ENCODE results near the gene BBS9. TPM values are rescaled to one million over a fixed set of nuclear protein-coding genes. Genes with fewer than 3 reads are reported as not detected.

The BBS9 gene
- total RNA-seq, 1 donor from 2014 or later, result 21.1 TPM

- Mint-ChIP-seq H3K27ac (ENCODE audit: unreplicated experiment) (no peak overlapping the region), H3K4me3 (ENCODE audit: unreplicated experiment) (no peak overlapping the region), H3K4me1 (ENCODE audit: low read depth, unreplicated experiment) (no peaks in the 10 kb centered on the region), H3K36me3 (ENCODE audit: unreplicated experiment) (no peaks in the 10 kb centered on the region), H3K27me3 (ENCODE audit: unreplicated experiment) (no peaks in the 10 kb centered on the region), H3K9me3 (ENCODE audit: unreplicated experiment) (no peaks in the 10 kb centered on the region)
- no peak for DNase-seq
- TF ChIP-seq CTCF (IDR thresholded peaks at IDR 0.05; ENCODE audit: partially characterized antibody, unreplicated experiment), result no peak
Measured at GRCh38 chr7:33624215-33624614, 494.9 kb downstream of the BBS9 start.

GRCh38 chr7:33626869-33627268 is 497.5 kb downstream of the BBS9 start:
- no peaks in the 10 kb centered on the region for H3K36me3 Mint-ChIP-seq (ENCODE audit: unreplicated experiment)
- H3K27me3 Mint-ChIP-seq (ENCODE audit: unreplicated experiment), result peaks cover 6% of the 10 kb centered on the region

GRCh38 chr7:33627741-33628140 is 498.4 kb downstream of the BBS9 start:
- Mint-ChIP-seq H3K9me3 (ENCODE audit: unreplicated experiment) (no peaks in the 10 kb centered on the region), H3K4me1 (ENCODE audit: low read depth, unreplicated experiment) (no peaks in the 10 kb centered on the region), H3K27ac (ENCODE audit: unreplicated experiment) (no peak overlapping the region), H3K4me3 (ENCODE audit: unreplicated experiment) (no peak overlapping the region), H3K36me3 (ENCODE audit: unreplicated experiment) (no peaks in the 10 kb centered on the region), H3K27me3 (ENCODE audit: unreplicated experiment) (peaks cover 6% of the 10 kb centered on the region)
- no peak for DNase-seq
- TF ChIP-seq CTCF (IDR thresholded peaks at IDR 0.05; ENCODE audit: partially characterized antibody, unreplicated experiment), result no peak

More at GRCh38 chr7:33626869-33627268, 497.5 kb downstream of the BBS9 start:
- no peak for DNase-seq
- Mint-ChIP-seq H3K4me3 (ENCODE audit: unreplicated experiment) (no peak overlapping the region), H3K27ac (ENCODE audit: unreplicated experiment) (no peak overlapping the region), H3K4me1 (ENCODE audit: low read depth, unreplicated experiment) (no peaks in the 10 kb centered on the region), H3K9me3 (ENCODE audit: unreplicated experiment) (no peaks in the 10 kb centered on the region)
- TF ChIP-seq CTCF (IDR thresholded peaks at IDR 0.05; ENCODE audit: partially characterized antibody, unreplicated experiment), result no peak

- Mint-ChIP-seq H3K9me3 (ENCODE audit: unreplicated experiment) (no peaks in the 10 kb centered on the region), H3K27me3 (ENCODE audit: unreplicated experiment) (peaks cover 6% of the 10 kb centered on the region), H3K4me1 (ENCODE audit: low read depth, unreplicated experiment) (no peaks in the 10 kb centered on the region), H3K36me3 (ENCODE audit: unreplicated experiment) (no peaks in the 10 kb centered on the region), H3K4me3 (ENCODE audit: unreplicated experiment) (no peak overlapping the region), H3K27ac (ENCODE audit: unreplicated experiment) (no peak overlapping the region)
- no peak for TF ChIP-seq CTCF (IDR thresholded peaks at IDR 0.05; ENCODE audit: partially characterized antibody, unreplicated experiment)
- no peak for DNase-seq
Measured at GRCh38 chr7:33628894-33629293, 499.5 kb downstream of the BBS9 start.

GRCh38 chr7:33630359-33630758 is 501.0 kb downstream of the BBS9 start:
- Mint-ChIP-seq H3K4me1 (ENCODE audit: low read depth, unreplicated experiment) (no peaks in the 10 kb centered on the region), H3K36me3 (ENCODE audit: unreplicated experiment) (no peaks in the 10 kb centered on the region), H3K27ac (ENCODE audit: unreplicated experiment) (no peak overlapping the region), H3K4me3 (ENCODE audit: unreplicated experiment) (no peak overlapping the region), H3K9me3 (ENCODE audit: unreplicated experiment) (no peaks in the 10 kb centered on the region), H3K27me3 (ENCODE audit: unreplicated experiment) (peaks cover 6% of the 10 kb centered on the region)
- no peak for TF ChIP-seq CTCF (IDR thresholded peaks at IDR 0.05; ENCODE audit: partially characterized antibody, unreplicated experiment)
- no peak for DNase-seq

Data from glutamatergic neuron (in vitro differentiated cells).